Endothelial cell of umbilical vein (primary cell): Measurements from ENCODE around the gene AFF4. TPM values are rescaled to one million over a fixed set of nuclear protein-coding genes. Genes with fewer than 3 reads are reported as not detected.

ENCODE experiments used
- BruUV-seq: library from RNA; stranded (reverse); fragments of 400-500 nt; replicated peaks from 2 replicates; lab custom pipeline; 2021; lab: Mats Ljungman, UMichigan
- CTCF ChIA-PET: fragments of 300-600, 350-600 bp; sonication (Branson Sonifier 250); formaldehyde crosslinking; loops from one replicate; lab custom pipeline; 2021; ENCODE audit warnings: antibody characterized with exemption, inconsistent platforms; lab: Charles Lee
- POLR2A ChIA-PET: fragments of 300-600, 350-600 bp; sonication (Branson Sonifier 250); formaldehyde crosslinking; loops from one replicate; lab custom pipeline; 2021; ENCODE audit warnings: antibody characterized with exemption, inconsistent platforms; lab: Charles Lee
- DNase-seq: peaks from one replicate; pipeline ENCODE4 v3.0.0-alpha.2; 2011; ENCODE audit warnings: low read depth, low spot score
- FAIRE-seq: peaks from 2 replicates; lab custom pipeline; 2011; peaks lifted over from hg19 to GRCh38; lab: Jason Lieb, UNC
- H2AFZ ChIP-seq: 2 replicates; pipeline ENCODE4 v1.6.0; 2012; ENCODE audit warnings: low read depth, low read length, control low read depth, inconsistent platforms
- H3K27ac ChIP-seq: 2 replicates; pipeline ENCODE4 v1.5.1; 2011; ENCODE audit warnings: low read depth, mild to moderate bottlenecking, control low read depth, low read length, moderate library complexity; ENCODE audit not compliant: insufficient read depth
- H3K27me3 ChIP-seq, 2 experiments: 2 replicates each; pipeline versions ENCODE4 v1.6.0 to v1.6.1; 2011; ENCODE audit warnings: low read length in 2 of 2, mixed read lengths in 1 of 2; ENCODE audit not compliant: control insufficient read depth in 2 of 2, insufficient read depth in 2 of 2
- H3K36me3 ChIP-seq, 2 experiments: 2 replicates in 1 of 2; 3 replicates in 1 of 2; pipeline ENCODE4 v1.5.1; 2011; ENCODE audit warnings: low read length in 2 of 2, mild to moderate bottlenecking in 1 of 2, moderate library complexity in 1 of 2; ENCODE audit not compliant: control insufficient read depth in 2 of 2, insufficient read depth in 2 of 2; ENCODE audit errors: extremely low read depth in 1 of 2
- H3K4me1 ChIP-seq: 3 replicates; pipeline ENCODE4 v1.5.1; 2011; ENCODE audit warnings: mild to moderate bottlenecking, low read length; ENCODE audit not compliant: control insufficient read depth, insufficient read depth; ENCODE audit errors: extremely low read depth
- H3K4me2 ChIP-seq: 2 replicates; pipeline ENCODE4 v1.6.1; 2011; ENCODE audit warnings: low read length, control low read depth, mixed read lengths; ENCODE audit not compliant: insufficient read depth
- H3K4me3 ChIP-seq, 3 experiments: fragments of 200-600 bp in 1 of 3; sonication (generic), shearing (Covaris generic) in 1 of 3; replicated peaks in 1 of 3; 2 replicates each; pipeline ENCODE4 v1.5.1; 2011 to 2016; ENCODE audit warnings: control low read depth in 3 of 3, low read length in 3 of 3, mild to moderate bottlenecking in 2 of 3, inconsistent platforms in 1 of 3, low read depth in 1 of 3, moderate library complexity in 1 of 3; ENCODE audit not compliant: insufficient read depth in 1 of 3
- H3K79me2 ChIP-seq: 2 replicates; pipeline ENCODE4 v1.6.0; 2012; ENCODE audit warnings: low read length, inconsistent platforms; ENCODE audit not compliant: control insufficient read depth, insufficient read depth
- H3K9ac ChIP-seq: replicated peaks from 2 replicates; pipeline ENCODE3; 2011; ENCODE audit warnings: low read length, control low read depth; ENCODE audit not compliant: insufficient read depth; ENCODE audit errors: extremely low read depth
- H3K9me1 ChIP-seq: replicated peaks from 3 replicates; pipeline ENCODE4 v1.6.0; 2011; ENCODE audit warnings: mild to moderate bottlenecking, low read length; ENCODE audit not compliant: control insufficient read depth, insufficient read depth; ENCODE audit errors: extremely low read depth
- H3K9me3 ChIP-seq: replicated peaks from 2 replicates; pipeline ENCODE4 v1.5.1; 2012; ENCODE audit warnings: low read length, inconsistent platforms; ENCODE audit not compliant: control insufficient read depth, insufficient read depth
- H4K20me1 ChIP-seq: replicated peaks from 2 replicates; pipeline ENCODE3; 2011; ENCODE audit warnings: mild to moderate bottlenecking, low read length; ENCODE audit not compliant: control insufficient read depth, insufficient read depth; ENCODE audit errors: extremely low read depth
- EZH2 ChIP-seq: IDR thresholded peaks from 2 replicates; pipeline ENCODE4 v1.6.1; 2012; ENCODE audit warnings: borderline replicate concordance, low read depth, mild to moderate bottlenecking, moderate library complexity, low read length, inconsistent platforms; ENCODE audit not compliant: severe bottlenecking
- JUN ChIP-seq: IDR thresholded peaks from 2 replicates; pipeline ENCODE4 v1.6.1; 2011; ENCODE audit warnings: borderline replicate concordance, low read depth; ENCODE audit not compliant: insufficient read length, insufficient read depth
- POLR2A ChIP-seq: IDR thresholded peaks from 2 replicates; pipeline ENCODE4 v1.6.1; 2012; ENCODE audit warnings: low read depth, mild to moderate bottlenecking, control low read depth, low read length
- POLR2AphosphoS5 ChIP-seq: IDR thresholded peaks from 2 replicates; pipeline ENCODE4 v1.6.1; 2012; ENCODE audit warnings: low read depth, mild to moderate bottlenecking, control low read depth, low read length, moderate library complexity; ENCODE audit not compliant: insufficient read depth
- dilution Hi-C: fragments of 300-500 bp; cut with MboI; formaldehyde crosslinking; loops from one replicate; pipeline ENCODE4 v1.15.0; 2019; ENCODE audit warnings: low sequenced_read_pairs; ENCODE audit not compliant: extremely low pct_ligation_motif_present
- intact Hi-C: fragments of 100-400 bp; cut with micrococcal nuclease; formaldehyde crosslinking; loops from one replicate; pipeline ENCODE4 v1.10.0; 2022
- polyA plus RNA-seq, 4 experiments: library from polyadenylated mRNA; depleted of rRNA in 3 of 4; stranded (reverse) in 3 of 4; unstranded in 1 of 4; fragments of >200 nt; gene quantifications; 2 replicates each; pipeline versions ENCODE4 v1.2.1 to v1.2.3, GENCODE V29; 2011 to 2012; ENCODE audit warnings: missing spikeins in 1 of 4
- total RNA-seq: library from RNA; stranded (reverse); gene quantifications from 2 replicates; pipeline ENCODE4 v1.2.3, GENCODE V29; 2021
- TF ChIP-seq, protein P1 (sequence below), 2 donors: IDR thresholded peaks; 1 replicate in 1 of 2; 2 replicates in 1 of 2; pipeline ENCODE4 v1.5.1; 2011; ENCODE audit warnings: low read length in 2 of 2, mild to moderate bottlenecking in 2 of 2, moderate library complexity in 2 of 2, control low read depth in 1 of 2, inconsistent platforms in 1 of 2, low read depth in 1 of 2; ENCODE audit not compliant: insufficient read depth in 1 of 2; ENCODE audit errors: extremely low read depth in 1 of 2

The AFF4 gene
- total and polyA plus RNA-seq, 2 donors (not counting 3 experiments of a cell fraction or from before 2014, with no cell fraction given) = 27.0 to 88.3 TPM

GRCh38 chr5:132981288-132981687, 17.9 kb upstream of the AFF4 start:
- H3K27me3 ChIP-seq = no peaks in the 10 kb centered on the region
- POLR2A ChIA-PET = no interaction called here
- no peaks in the 10 kb centered on the region for H3K9me1 ChIP-seq
- TF ChIP-seq EZH2 (no peak), POLR2AphosphoS5 (no peak), JUN (no peak), POLR2A (no peak)
- TF ChIP-seq, protein P1, sequence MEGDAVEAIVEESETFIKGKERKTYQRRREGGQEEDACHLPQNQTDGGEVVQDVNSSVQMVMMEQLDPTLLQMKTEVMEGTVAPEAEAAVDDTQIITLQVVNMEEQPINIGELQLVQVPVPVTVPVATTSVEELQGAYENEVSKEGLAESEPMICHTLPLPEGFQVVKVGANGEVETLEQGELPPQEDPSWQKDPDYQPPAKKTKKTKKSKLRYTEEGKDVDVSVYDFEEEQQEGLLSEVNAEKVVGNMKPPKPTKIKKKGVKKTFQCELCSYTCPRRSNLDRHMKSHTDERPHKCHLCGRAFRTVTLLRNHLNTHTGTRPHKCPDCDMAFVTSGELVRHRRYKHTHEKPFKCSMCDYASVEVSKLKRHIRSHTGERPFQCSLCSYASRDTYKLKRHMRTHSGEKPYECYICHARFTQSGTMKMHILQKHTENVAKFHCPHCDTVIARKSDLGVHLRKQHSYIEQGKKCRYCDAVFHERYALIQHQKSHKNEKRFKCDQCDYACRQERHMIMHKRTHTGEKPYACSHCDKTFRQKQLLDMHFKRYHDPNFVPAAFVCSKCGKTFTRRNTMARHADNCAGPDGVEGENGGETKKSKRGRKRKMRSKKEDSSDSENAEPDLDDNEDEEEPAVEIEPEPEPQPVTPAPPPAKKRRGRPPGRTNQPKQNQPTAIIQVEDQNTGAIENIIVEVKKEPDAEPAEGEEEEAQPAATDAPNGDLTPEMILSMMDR (IDR thresholded peaks at IDR 0.05; ENCODE audit: extremely low read depth in 1 of 2, insufficient read depth in 1 of 2, low read depth in 1 of 2, low read length in 2 of 2) = no peak
- CTCF ChIA-PET = no interaction called here
- intact Hi-C loops (no loop called here), dilution Hi-C loops (no loop called here)
- H2AFZ ChIP-seq = no peak overlapping the region
- no peak overlapping the region for H3K4me2 ChIP-seq
- DNase-seq = no peak
- FAIRE-seq = no peak
- no TSS peak for BruUV-seq
- H3K9me3 ChIP-seq = no peaks in the 10 kb centered on the region
- H3K4me3 ChIP-seq = no peak overlapping the region
- no peak overlapping the region for H3K27ac ChIP-seq
- H3K79me2 ChIP-seq = no peaks in the 10 kb centered on the region
- H4K20me1 ChIP-seq = no peaks in the 10 kb centered on the region
- H3K4me1 ChIP-seq = no peaks in the 10 kb centered on the region
- no peak overlapping the region for H3K9ac ChIP-seq
- H3K36me3 ChIP-seq = no peaks in the 10 kb centered on the region

DNA sequence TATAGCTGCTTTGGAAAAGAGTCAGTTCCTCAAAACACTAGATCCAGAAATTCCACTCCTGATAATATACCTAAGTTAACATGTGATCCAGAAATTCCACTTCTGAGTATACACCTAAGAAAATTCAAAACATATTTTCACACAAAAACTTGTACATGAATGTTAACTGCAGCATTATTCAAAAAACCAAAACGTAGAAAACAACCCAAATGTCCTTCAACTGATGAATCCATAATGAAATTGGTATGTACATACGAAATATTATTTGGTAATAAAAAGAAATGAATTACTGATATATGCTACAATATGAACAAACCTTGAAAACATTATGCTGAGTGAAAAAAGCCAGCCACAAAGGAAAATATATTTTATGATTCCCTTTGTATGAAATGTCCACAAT, 16.5 kb upstream of the AFF4 start:
- Histone ChIP-seq H3K4me3 (no peak overlapping the region), H2AFZ (no peak overlapping the region), H3K36me3 (no peaks in the 10 kb centered on the region), H3K9ac (no peak overlapping the region), H3K27me3 (no peaks in the 10 kb centered on the region), H3K27ac (no peak overlapping the region), H4K20me1 (no peaks in the 10 kb centered on the region), H3K9me1 (no peaks in the 10 kb centered on the region), H3K9me3 (no peaks in the 10 kb centered on the region), H3K79me2 (no peaks in the 10 kb centered on the region), H3K4me2 (no peak overlapping the region), H3K4me1 (no peaks in the 10 kb centered on the region)
- intact Hi-C loops = no loop called here
- DNase-seq = no peak
- CTCF ChIA-PET = no interaction called here
- no TSS peak for BruUV-seq
- dilution Hi-C loops = no loop called here
- TF ChIP-seq JUN = no peak
- no peak for FAIRE-seq
- POLR2A ChIA-PET = no interaction called here
